Gastroesophageal sphincter (tissue), 2 donors: ENCODE results near the gene ANKRD50.

Experiments used
- EP300 ChIP-seq: sonication (generic); formaldehyde crosslinking; IDR thresholded peaks from one replicate; pipeline ENCODE4 v1.6.1; 2017; ENCODE audit warnings: antibody characterized with exemption, mild to moderate bottlenecking
- POLR2A ChIP-seq, 2 donors: fragments of 450-650 bp; IDR thresholded peaks; one replicate each; pipeline ENCODE4 v1.6.1; 2017; ENCODE audit warnings: antibody characterized with exemption in 2 of 2, mild to moderate bottlenecking in 2 of 2, moderate library complexity in 1 of 2

DNA sequence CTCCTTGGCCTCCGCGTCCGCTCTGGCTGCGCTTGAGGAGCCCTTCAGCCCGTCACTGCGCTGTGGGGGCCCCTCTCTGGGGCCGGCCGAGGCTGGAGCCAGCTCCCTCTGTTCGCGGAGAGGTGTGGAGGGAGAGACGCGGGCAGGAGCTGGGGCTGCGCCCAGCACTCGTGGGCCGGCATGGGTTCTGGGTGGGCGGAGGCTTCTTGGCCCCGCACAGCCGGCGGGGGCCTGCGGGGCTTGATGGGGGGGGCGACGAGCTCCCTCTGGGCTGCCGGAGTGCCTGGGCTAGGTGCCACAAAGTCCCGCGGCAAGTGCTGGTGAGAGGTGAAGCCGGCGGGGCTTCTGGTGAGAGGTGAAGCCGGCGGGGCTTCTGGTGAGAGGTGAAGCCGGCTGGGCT lies 61.9 kb downstream of the ANKRD50 start:
- TF ChIP-seq POLR2A (IDR thresholded peaks at IDR 0.05): no peak
- TF ChIP-seq EP300: no peak
